Hair follicular keratinocyte (primary cell): ENCODE results near the gene TCEA3. TPM values are rescaled to one million over a fixed set of nuclear protein-coding genes. Genes with fewer than 3 reads are reported as not detected.

Experiments
- total RNA-seq: library from RNA; depleted of rRNA; stranded (reverse); fragments of >200 nt; gene quantifications from 2 replicates; pipeline ENCODE4 v1.2.3, GENCODE V29; 2015

Gene TCEA3
- 1.8 and 5.5 TPM in 2 replicates for total RNA-seq

GRCh38 chr1:23424293-23425192 lies at the start of gene TCEA3:
Gene TCEA3, minus strand, starts transcription at chr1:23424748. Its CDS starts 115 bp downstream, at chr1:23424633.

GRCh38 chr1:23369335-23370013 lies 55.1 kb downstream of the TCEA3 start, which contains the start of gene ZNF436:
Gene ZNF436, minus strand, starts transcription at chr1:23369836. Its CDS starts 1,831 bp downstream, at chr1:23368005.

GRCh38 chr1:23344111-23344986 lies 80.2 kb downstream of the TCEA3 start, which contains the start of gene HNRNPR:
Gene HNRNPR, minus strand, starts transcription at chr1:23344284. Its CDS starts 3,276 bp downstream, at chr1:23341008.

Other genes with a start within 250 kb of the TCEA3 start
- 0.27 TPM in 1 of 2 replicates, not detected in the other for gene HTR1D, start 207.2 kb downstream of the TCEA3 start, total RNA-seq
- gene HNRNPR, start 80.5 kb downstream of the TCEA3 start, total RNA-seq = 50.4 and 91.4 TPM in 2 replicates
- gene ZNF436, start 54.9 kb downstream of the TCEA3 start, total RNA-seq = 9.0 and 11.6 TPM in 2 replicates
- gene ASAP3, start 59.4 kb upstream of the TCEA3 start, total RNA-seq = 12.2 and 20.3 TPM in 2 replicates
- 0.08 and 0.23 TPM in 2 replicates for gene E2F2, start 106.5 kb upstream of the TCEA3 start, total RNA-seq
- 20.1 and 35.7 TPM in 2 replicates for gene ID3, start 134.8 kb upstream of the TCEA3 start, total RNA-seq